CD4-positive, alpha-beta T cell (primary cell): ENCODE data around the gene SNTG2. TPM values are rescaled to one million over a fixed set of nuclear protein-coding genes. Genes with fewer than 3 reads are reported as not detected.

Source experiments
- ATAC-seq: fragments of 200-7000 bp; cut with Tn5 transposase; one replicate; pipeline ENCODE4 v1.10.0; 2022; ENCODE audit warnings: mild to moderate bottlenecking; ENCODE audit not compliant: poor library complexity
- CTCF ChIA-PET: fragments of 350-600 bp; sonication (Branson Sonifier 250); formaldehyde crosslinking; loops from one replicate; lab custom pipeline; 2021; ENCODE audit warnings: antibody characterized with exemption, inconsistent platforms; lab: Charles Lee
- POLR2A ChIA-PET: fragments of 350-600 bp; sonication (Branson Sonifier 250); formaldehyde crosslinking; loops from one replicate; lab custom pipeline; 2021; ENCODE audit warnings: antibody characterized with exemption, inconsistent platforms; lab: Charles Lee
- DNase-seq, 14 experiments: peaks; one replicate each; pipeline ENCODE4 v3.0.0-alpha.2; 2013 to 2020; ENCODE audit warnings: mixed read lengths in 2 of 14
- H3K27ac ChIP-seq, 2 donors: one replicate each; pipeline versions ENCODE4 v1.5.1 to v1.7.0; 2013; ENCODE audit warnings: low read length in 2 of 2, low read depth in 1 of 2, mild to moderate bottlenecking in 1 of 2
- H3K27me3 ChIP-seq, 2 experiments: 1 replicate in 1 of 2; 2 replicates in 1 of 2; pipeline versions ENCODE4 v1.6.1 to v1.7.0; 2013; ENCODE audit warnings: low read length in 2 of 2, control low read depth in 1 of 2, mild to moderate bottlenecking in 1 of 2, moderate library complexity in 1 of 2; ENCODE audit not compliant: insufficient read depth in 2 of 2, control insufficient read depth in 1 of 2
- H3K36me3 ChIP-seq: one replicate; pipeline ENCODE4 v1.6.1; 2013; ENCODE audit warnings: low read length, control low read depth; ENCODE audit not compliant: insufficient read depth
- H3K4me1 ChIP-seq: one replicate; pipeline ENCODE4 v1.6.1; 2013; ENCODE audit warnings: low read length, control low read depth; ENCODE audit not compliant: insufficient read depth
- H3K4me3 ChIP-seq: one replicate; pipeline ENCODE4 v1.5.1; 2013; ENCODE audit warnings: mild to moderate bottlenecking, low read length, moderate library complexity
- H3K9me3 ChIP-seq, 2 experiments: 1 replicate in 1 of 2; 2 replicates in 1 of 2; pipeline versions ENCODE4 v1.6.1 to v1.7.0; 2013; ENCODE audit warnings: low read length in 2 of 2, mild to moderate bottlenecking in 2 of 2, control low read depth in 1 of 2, moderate library complexity in 1 of 2; ENCODE audit not compliant: control insufficient read depth in 1 of 2, insufficient read depth in 1 of 2
- H3K27ac Mint-ChIP-seq: one replicate; pipeline ENCODE4 v1.8.0; 2020; ENCODE audit warnings: mixed read lengths
- H3K27me3 Mint-ChIP-seq: one replicate; pipeline ENCODE4 v1.8.0; 2021; ENCODE audit warnings: mixed read lengths
- H3K36me3 Mint-ChIP-seq: one replicate; pipeline ENCODE4 v1.8.0; 2021; ENCODE audit warnings: low read depth, mixed read lengths
- H3K4me1 Mint-ChIP-seq: one replicate; pipeline ENCODE4 v1.8.0; 2021; ENCODE audit warnings: low read depth, mixed read lengths
- H3K4me3 Mint-ChIP-seq: one replicate; pipeline ENCODE4 v1.8.0; 2020; ENCODE audit warnings: mild to moderate bottlenecking, mixed read lengths
- H3K9me3 Mint-ChIP-seq: one replicate; pipeline ENCODE4 v1.8.0; 2020; ENCODE audit warnings: mixed read lengths
- CTCF ChIP-seq: fragments of 200-600 bp; IDR thresholded peaks from one replicate; pipeline ENCODE4 v1.8.0; 2022; ENCODE audit warnings: antibody characterized with exemption, mild to moderate bottlenecking
- intact Hi-C, 2 experiments: fragments of 100-400 bp; cut with DNase I in 1 of 2; cut with micrococcal nuclease in 1 of 2; formaldehyde crosslinking; loops; one replicate each; pipeline versions ENCODE4 v1.15.1 to v1.9.0; 2023 to 2025; cut with DNase I, micrococcal nuclease
- total RNA-seq, 174 experiments: library from RNA in 2 of 174; stranded (reverse) in 2 of 174; gene quantifications; one replicate each; pipeline ENCODE4 v1.2.3 and lab custom pipeline; 2021 to 2026

The SNTG2 gene
- total RNA-seq, 2 experiments from 2014 or later, result 1.1 to 1.5 TPM

DNA sequence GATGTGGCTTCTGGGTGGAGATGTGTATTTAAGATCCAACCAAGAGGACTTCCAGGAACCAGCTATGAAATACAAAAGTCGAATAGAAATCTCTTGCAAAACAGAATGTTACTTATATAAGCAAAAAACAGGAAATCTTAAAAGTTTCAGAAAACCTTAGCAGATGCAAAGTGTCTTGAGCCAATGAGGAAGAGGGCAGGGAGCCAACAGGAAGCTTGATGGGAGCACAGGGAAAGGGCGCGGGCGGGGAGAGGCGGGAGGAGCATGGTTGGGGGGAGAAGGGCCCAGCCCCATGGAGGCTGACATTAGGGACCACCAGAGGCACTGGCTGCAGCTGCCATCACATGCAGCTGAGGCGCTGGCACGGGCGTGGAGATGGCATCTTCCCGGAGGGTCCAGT lies 203.3 kb downstream of the SNTG2 start:
- Mint-ChIP-seq H3K4me1 (no peaks in the 10 kb centered on the region), H3K9me3 (no peaks in the 10 kb centered on the region), H3K4me3 (no peak overlapping the region), H3K27me3 (no peaks in the 10 kb centered on the region), H3K36me3 (no peaks in the 10 kb centered on the region), H3K27ac (no peak overlapping the region)
- Histone ChIP-seq H3K36me3 (no peaks in the 10 kb centered on the region), H3K27ac (no peak overlapping the region), H3K27me3 (no peaks in the 10 kb centered on the region), H3K9me3 (no peaks in the 10 kb centered on the region), H3K4me3 (no peak overlapping the region), H3K4me1 (peaks cover 5% of the 10 kb centered on the region)
- ChIA-PET CTCF (no interaction called here), POLR2A (no interaction called here)
- no peak for TF ChIP-seq CTCF
- DNase-seq, result no peak
- ATAC-seq, result no peak
- intact Hi-C loops, result no loop called here

GRCh38 chr2:1154710-1155594 lies 204.3 kb downstream of the SNTG2 start:
- no peaks in the 10 kb centered on the region for H3K27me3 ChIP-seq
- CTCF ChIA-PET, result no interaction called here
- POLR2A ChIA-PET, result no interaction called here
- Mint-ChIP-seq H3K27ac (no peak overlapping the region), H3K36me3 (no peaks in the 10 kb centered on the region), H3K27me3 (no peaks in the 10 kb centered on the region), H3K9me3 (no peaks in the 10 kb centered on the region), H3K4me1 (no peaks in the 10 kb centered on the region), H3K4me3 (no peak overlapping the region)
- DNase-seq (no peak), ATAC-seq (no peak)
- H3K4me3 ChIP-seq, result no peak overlapping the region
- no peak overlapping the region for H3K27ac ChIP-seq
- peaks cover 5% of the 10 kb centered on the region for H3K4me1 ChIP-seq
- no peaks in the 10 kb centered on the region for H3K9me3 ChIP-seq
- intact Hi-C loops, result no loop called here
- no peak for TF ChIP-seq CTCF
- no peaks in the 10 kb centered on the region for H3K36me3 ChIP-seq

DNA sequence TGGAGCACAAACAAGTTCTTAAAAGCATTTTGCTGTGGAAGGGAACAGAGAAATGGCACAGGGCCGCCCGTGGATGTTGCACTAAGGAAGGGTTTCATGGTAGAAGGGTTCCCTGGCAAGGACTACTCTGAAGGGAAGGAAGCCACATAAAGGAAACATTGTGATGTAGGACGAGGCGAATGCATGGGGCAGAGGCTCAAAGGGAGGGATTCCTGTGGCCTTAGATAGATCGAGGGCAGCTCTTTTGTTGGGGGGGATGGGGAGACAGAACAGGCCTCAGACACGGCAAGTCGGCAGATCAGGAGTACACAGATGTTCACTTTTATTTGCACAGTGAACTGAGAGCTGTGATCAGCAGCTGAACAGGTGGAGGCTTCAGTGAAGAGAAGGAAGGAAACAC lies 205.4 kb downstream of the SNTG2 start:
- Histone ChIP-seq H3K9me3 (no peaks in the 10 kb centered on the region), H3K27me3 (no peaks in the 10 kb centered on the region), H3K4me1 (peaks cover 7% of the 10 kb centered on the region), H3K4me3 (no peak overlapping the region), H3K27ac (no peak overlapping the region), H3K36me3 (no peaks in the 10 kb centered on the region)
- Mint-ChIP-seq H3K4me3 (no peak overlapping the region), H3K27me3 (no peaks in the 10 kb centered on the region), H3K36me3 (no peaks in the 10 kb centered on the region), H3K4me1 (peaks cover 4% of the 10 kb centered on the region), H3K27ac (no peak overlapping the region), H3K9me3 (no peaks in the 10 kb centered on the region)
- intact Hi-C loops, result no loop called here
- POLR2A ChIA-PET, result no interaction called here
- CTCF ChIA-PET, result no interaction called here
- TF ChIP-seq CTCF, result no peak
- DNase-seq (no peak), ATAC-seq (no peak)
